ENCODE results near the gene RNFT2. TPM values are rescaled to one million over a fixed set of nuclear protein-coding genes. Genes with fewer than 3 reads are reported as not detected.

Gene RNFT2
- total and polyA plus RNA-seq, 2 donors from 2014 or later, result 4.3 to 6.8 TPM

- no peak overlapping the region for H3K4me3 ChIP-seq (ENCODE audit: low read length in 3 of 3)
- DNase-seq, result no peak
- no peaks in the 10 kb centered on the region for H3K4me1 ChIP-seq (ENCODE audit: control insufficient read depth in 2 of 3, insufficient read depth in 2 of 3, low read depth in 1 of 3, low read length in 3 of 3)
- no peaks in the 10 kb centered on the region for H3K27me3 ChIP-seq (ENCODE audit: control insufficient read depth, insufficient read depth, low read length)
- FAIRE-seq, result no peak
- TF ChIP-seq CTCF (IDR thresholded peaks at IDR 0.05; ENCODE audit: borderline replicate concordance, extremely low read depth, insufficient read depth), result no peak
- no peaks in the 10 kb centered on the region for H3K9me3 ChIP-seq (ENCODE audit: control insufficient read depth in 2 of 3, insufficient read depth in 1 of 3, low read length in 3 of 3)
- no peak overlapping the region for H3K27ac ChIP-seq (ENCODE audit: low read depth in 2 of 2, low read length in 2 of 2)
- intact Hi-C loops (cut with DNase I), result no loop called here
- H3K36me3 ChIP-seq (ENCODE audit: control insufficient read depth in 2 of 3, insufficient read depth in 3 of 3, low read length in 3 of 3), result no peaks in the 10 kb centered on the region
- no peak overlapping the region for H3K9ac ChIP-seq (ENCODE audit: low read length in 3 of 3)
These were observed 152.2 kb downstream of the RNFT2 start for GRCh38 chr12:116890330-116890729.

GRCh38 chr12:116891019-116891418 is 152.9 kb downstream of the RNFT2 start:
- no peak overlapping the region for H3K4me3 ChIP-seq (ENCODE audit: low read length in 3 of 3)
- no peak overlapping the region for H3K9ac ChIP-seq (ENCODE audit: low read length in 3 of 3)
- DNase-seq, result no peak
- H3K27ac ChIP-seq (ENCODE audit: low read depth in 2 of 2, low read length in 2 of 2), result no peak overlapping the region
- FAIRE-seq, result no peak
- intact Hi-C loops (cut with DNase I), result no loop called here
- H3K4me1 ChIP-seq (ENCODE audit: control insufficient read depth in 2 of 3, insufficient read depth in 2 of 3, low read depth in 1 of 3, low read length in 3 of 3), result no peaks in the 10 kb centered on the region
- H3K27me3 ChIP-seq (ENCODE audit: control insufficient read depth, insufficient read depth, low read length), result no peaks in the 10 kb centered on the region
- no peak for TF ChIP-seq CTCF (IDR thresholded peaks at IDR 0.05; ENCODE audit: borderline replicate concordance, extremely low read depth, insufficient read depth)
- H3K9me3 ChIP-seq (ENCODE audit: control insufficient read depth in 2 of 3, insufficient read depth in 1 of 3, low read length in 3 of 3), result no peaks in the 10 kb centered on the region
- no peaks in the 10 kb centered on the region for H3K36me3 ChIP-seq (ENCODE audit: control insufficient read depth in 2 of 3, insufficient read depth in 3 of 3, low read length in 3 of 3)

- no peak for TF ChIP-seq CTCF (IDR thresholded peaks at IDR 0.05; ENCODE audit: borderline replicate concordance, extremely low read depth, insufficient read depth)
- H3K4me1 ChIP-seq (ENCODE audit: control insufficient read depth in 2 of 3, insufficient read depth in 2 of 3, low read depth in 1 of 3, low read length in 3 of 3), result no peaks in the 10 kb centered on the region
- H3K27ac ChIP-seq (ENCODE audit: low read depth in 2 of 2, low read length in 2 of 2), result no peak overlapping the region
- H3K9me3 ChIP-seq (ENCODE audit: control insufficient read depth in 2 of 3, insufficient read depth in 1 of 3, low read length in 3 of 3), result no peaks in the 10 kb centered on the region
- FAIRE-seq, result no peak
- H3K27me3 ChIP-seq (ENCODE audit: control insufficient read depth, insufficient read depth, low read length), result no peaks in the 10 kb centered on the region
- intact Hi-C loops (cut with DNase I), result no loop called here
- no peaks in the 10 kb centered on the region for H3K36me3 ChIP-seq (ENCODE audit: control insufficient read depth in 2 of 3, insufficient read depth in 3 of 3, low read length in 3 of 3)
- H3K9ac ChIP-seq (ENCODE audit: low read length in 3 of 3), result no peak overlapping the region
- DNase-seq, result no peak
- H3K4me3 ChIP-seq (ENCODE audit: low read length in 3 of 3), result no peak overlapping the region
These were observed 154.4 kb downstream of the RNFT2 start for GRCh38 chr12:116892349-116893140.

Data from kidney (tissue), 14 donors.